DND-41 (cell line): ENCODE data around the gene CDK16.

Experiments
- ATAC-seq: fragments of 200-7000 bp; cut with Tn5 transposase; 3 replicates; pipeline ENCODE4 v1.9.1; 2021; ENCODE audit warnings: low read depth; ENCODE audit not compliant: insufficient read depth
- DNase-seq: peaks from one replicate; pipeline ENCODE4 v3.0.0-alpha.2; 2020
- H2AFZ ChIP-seq: 2 replicates; pipeline ENCODE4 v1.6.0; 2012; ENCODE audit warnings: low read depth, low read length
- H3K27ac ChIP-seq: 2 replicates; pipeline ENCODE4 v1.5.1; 2012; ENCODE audit warnings: low read length, inconsistent platforms
- H3K27me3 ChIP-seq: fragments of 200-600 bp; sonication (generic); 2 replicates; pipeline ENCODE4 v1.6.0; 2012; ENCODE audit warnings: low read length, mild to moderate bottlenecking, inconsistent platforms; ENCODE audit not compliant: insufficient read depth, poor library complexity
- H3K36me3 ChIP-seq: 2 replicates; pipeline ENCODE4 v1.5.1; 2012; ENCODE audit warnings: low read length, inconsistent platforms; ENCODE audit not compliant: insufficient read depth
- H3K4me1 ChIP-seq: 2 replicates; pipeline ENCODE4 v1.5.1; 2012; ENCODE audit warnings: mild to moderate bottlenecking, low read length; ENCODE audit not compliant: insufficient read depth
- H3K4me2 ChIP-seq: 2 replicates; pipeline ENCODE4 v1.6.0; 2012; ENCODE audit warnings: mild to moderate bottlenecking, moderate library complexity, low read length, inconsistent platforms; ENCODE audit not compliant: insufficient read depth
- H3K4me3 ChIP-seq, 2 experiments: fragments of 200-600 bp in 1 of 2; shearing (Covaris generic) in 1 of 2; 2 replicates each; pipeline ENCODE4 v1.5.1; 2012 to 2016; ENCODE audit warnings: inconsistent platforms in 2 of 2, low read length in 2 of 2, mild to moderate bottlenecking in 2 of 2, low read depth in 1 of 2, moderate library complexity in 1 of 2
- H3K79me2 ChIP-seq: 2 replicates; pipeline ENCODE4 v1.6.0; 2012; ENCODE audit warnings: low read length, inconsistent platforms; ENCODE audit not compliant: insufficient read depth
- H3K9ac ChIP-seq: 2 replicates; pipeline ENCODE4 v1.6.0; 2012; ENCODE audit warnings: low read depth, mild to moderate bottlenecking, inconsistent platforms, low read length, moderate library complexity
- H3K9me3 ChIP-seq: 2 replicates; pipeline ENCODE4 v1.5.1; 2012; ENCODE audit warnings: low read length, moderate library complexity, mild to moderate bottlenecking, inconsistent platforms; ENCODE audit not compliant: insufficient read depth, severe bottlenecking
- H4K20me1 ChIP-seq: 2 replicates; pipeline ENCODE4 v1.6.0; 2012; ENCODE audit warnings: low read length; ENCODE audit not compliant: insufficient read depth
- CTCF ChIP-seq: IDR thresholded peaks from 2 replicates; pipeline ENCODE4 v1.5.1; 2012; ENCODE audit warnings: borderline replicate concordance, low read length, moderate library complexity, mild to moderate bottlenecking; ENCODE audit not compliant: poor library complexity, severe bottlenecking; ENCODE audit errors: extremely low read depth
- EZH2 ChIP-seq: IDR thresholded peaks from 3 replicates; pipeline ENCODE4 v1.6.1; 2012; ENCODE audit warnings: borderline replicate concordance, low read depth, mild to moderate bottlenecking, moderate library complexity, low read length, inconsistent platforms; ENCODE audit not compliant: severe bottlenecking

CDK16 gene

GRCh38 chrX:47172971-47173792, 45.3 kb upstream of the CDK16 start:
- H3K4me1 ChIP-seq, result no peaks in the 10 kb centered on the region
- H3K4me2 ChIP-seq, result no peak overlapping the region
- no peak overlapping the region for H3K27ac ChIP-seq
- no peak overlapping the region for H3K4me3 ChIP-seq
- H3K36me3 ChIP-seq, result peaks cover 97% of the 10 kb centered on the region
- peaks cover 21% of the 10 kb centered on the region for H3K79me2 ChIP-seq
- DNase-seq, result no peak
- no peak for TF ChIP-seq CTCF
- no peak for TF ChIP-seq EZH2
- H3K27me3 ChIP-seq, result no peaks in the 10 kb centered on the region
- peaks cover 17% of the 10 kb centered on the region for H4K20me1 ChIP-seq
- H2AFZ ChIP-seq, result no peak overlapping the region
- no peak overlapping the region for H3K9ac ChIP-seq
- no peaks in the 10 kb centered on the region for H3K9me3 ChIP-seq
- no peak for ATAC-seq

GRCh38 chrX:47174376-47174775, 44.1 kb upstream of the CDK16 start:
- H3K27me3 ChIP-seq, result no peaks in the 10 kb centered on the region
- peaks cover 9% of the 10 kb centered on the region; the same call in 1 of the 2 replicates for H3K79me2 ChIP-seq
- H3K9me3 ChIP-seq, result no peaks in the 10 kb centered on the region
- H3K36me3 ChIP-seq, result peaks cover 99% of the 10 kb centered on the region
- no peak for ATAC-seq
- peaks cover 21% of the 10 kb centered on the region for H4K20me1 ChIP-seq
- TF ChIP-seq EZH2 (no peak), CTCF (no peak)
- no peak overlapping the region for H3K4me3 ChIP-seq
- no peak overlapping the region for H3K4me2 ChIP-seq
- no peak overlapping the region for H3K27ac ChIP-seq
- no peaks in the 10 kb centered on the region for H3K4me1 ChIP-seq
- no peak for DNase-seq
- no peak overlapping the region for H3K9ac ChIP-seq
- no peak overlapping the region for H2AFZ ChIP-seq

GRCh38 chrX:47174846-47175587, 43.5 kb upstream of the CDK16 start:
- Histone ChIP-seq H4K20me1 (peaks cover 20% of the 10 kb centered on the region), H3K36me3 (peaks cover 99% of the 10 kb centered on the region), H2AFZ (no peak overlapping the region), H3K9ac (no peak overlapping the region), H3K9me3 (no peaks in the 10 kb centered on the region), H3K27me3 (no peaks in the 10 kb centered on the region), H3K79me2 (peaks cover 3% of the 10 kb centered on the region; the same call in 1 of the 2 replicates), H3K4me2 (no peak overlapping the region), H3K4me1 (no peaks in the 10 kb centered on the region), H3K4me3 (no peak overlapping the region), H3K27ac (no peak overlapping the region)
- DNase-seq (no peak), ATAC-seq (no peak)
- TF ChIP-seq EZH2 (no peak), CTCF (no peak)
